Endothelial cell (in vitro differentiated cells): Measurements from ENCODE around the gene CYTH1. TPM values are rescaled to one million over a fixed set of nuclear protein-coding genes. Genes with fewer than 3 reads are reported as not detected.

Source experiments
- DNase-seq: peaks from one replicate; pipeline ENCODE4 v3.0.0; 2021; ENCODE audit warnings: low spot score
- H3K27ac Mint-ChIP-seq: one replicate; pipeline ENCODE4 v1.8.0; 2021; ENCODE audit warnings: mixed read lengths, inconsistent platforms; ENCODE audit not compliant: unreplicated experiment
- H3K27me3 Mint-ChIP-seq: one replicate; pipeline ENCODE4 v1.8.0; 2021; ENCODE audit warnings: mild to moderate bottlenecking, moderate library complexity, mixed read lengths, inconsistent platforms; ENCODE audit not compliant: unreplicated experiment
- H3K36me3 Mint-ChIP-seq: one replicate; pipeline ENCODE4 v1.8.0; 2021; ENCODE audit warnings: mild to moderate bottlenecking, low read depth, mixed read lengths, inconsistent platforms; ENCODE audit not compliant: unreplicated experiment
- H3K4me1 Mint-ChIP-seq: one replicate; pipeline ENCODE4 v1.8.0; 2021; ENCODE audit warnings: mild to moderate bottlenecking, mixed read lengths, inconsistent platforms; ENCODE audit not compliant: unreplicated experiment
- H3K4me3 Mint-ChIP-seq: one replicate; pipeline ENCODE4 v1.8.0; 2021; ENCODE audit warnings: mild to moderate bottlenecking, mixed read lengths, inconsistent platforms; ENCODE audit not compliant: unreplicated experiment
- H3K9me3 Mint-ChIP-seq: one replicate; pipeline ENCODE4 v1.8.0; 2021; ENCODE audit warnings: mixed read lengths, inconsistent platforms; ENCODE audit not compliant: unreplicated experiment
- CTCF ChIP-seq: fragments of 200-600 bp; sonication (generic); IDR thresholded peaks from one replicate; pipeline ENCODE4 v1.5.0; 2021; ENCODE audit warnings: antibody characterized with exemption; ENCODE audit not compliant: unreplicated experiment
- long read RNA-seq: library from polyadenylated mRNA; unstranded; transcript quantifications from one replicate; pipeline ENCODE4 v2.0.0, GENCODE V29; 2020; ENCODE audit not compliant: unreplicated experiment
- total RNA-seq: library from RNA; stranded (reverse); fragmentation: NEBNext Ultra II Directional; extraction: Animal tissue kit (Norgen Biotek cat#: 25700); gene quantifications from one replicate; pipeline ENCODE4 v1.2.1, GENCODE V29; 2021; ENCODE audit not compliant: unreplicated experiment

The CYTH1 gene
- 73.3 TPM for total RNA-seq
- long read RNA-seq, transcript CYTH1-215 (13 exons, 3,286 nt): major isoform, 6 of 11 reads
- long read RNA-seq, partial matches to known transcripts: 2 of 11 reads
- long read RNA-seq, other reads (novel, unspliced or antisense): 3 of 11 reads

GRCh38 chr17:78781893-78782304 is at the start of gene CYTH1:
Gene CYTH1 (minus strand): TSS chr17:78782273. CDS start chr17:78782223, 50 bp downstream.
- Mint-ChIP-seq H3K4me3 (peak within 1 kb of the TSS; percentile 96), H3K27ac (peak within 1 kb of the TSS; percentile 83), H3K4me1 (peaks cover 17% of the 10 kb centered on the region), H3K27me3 (peaks cover 11% of the 10 kb centered on the region), H3K36me3 (no peaks in the 10 kb centered on the region), H3K9me3 (no peaks in the 10 kb centered on the region)
- TF ChIP-seq CTCF: no peak
- DNase-seq: no peak

- no peak for TF ChIP-seq CTCF
- no peak for DNase-seq
- peaks cover 6% of the 10 kb centered on the region for H3K27me3 Mint-ChIP-seq
- H3K9me3 Mint-ChIP-seq: no peaks in the 10 kb centered on the region
- H3K36me3 Mint-ChIP-seq: peaks cover 42% of the 10 kb centered on the region
- H3K4me3 Mint-ChIP-seq: no peak overlapping the region
- no peak overlapping the region for H3K27ac Mint-ChIP-seq
- peaks cover 25% of the 10 kb centered on the region for H3K4me1 Mint-ChIP-seq
Measured at GRCh38 chr17:78829477-78829876, 47.4 kb upstream of the CYTH1 start.

- Mint-ChIP-seq H3K36me3 (peaks cover 48% of the 10 kb centered on the region), H3K9me3 (no peaks in the 10 kb centered on the region), H3K27ac (peak overlapping the region; percentile 16), H3K4me1 (peaks cover 26% of the 10 kb centered on the region), H3K27me3 (peaks cover 11% of the 10 kb centered on the region), H3K4me3 (peak overlapping the region; percentile 68)
- TF ChIP-seq CTCF: no peak
- no peak for DNase-seq
Measured at GRCh38 chr17:78828470-78829185, 46.6 kb upstream of the CYTH1 start.

GRCh38 chr17:78826836-78827509 is 44.9 kb upstream of the CYTH1 start:
- DNase-seq: no peak
- H3K9me3 Mint-ChIP-seq: no peaks in the 10 kb centered on the region
- no peak for TF ChIP-seq CTCF
- H3K4me1 Mint-ChIP-seq: peaks cover 37% of the 10 kb centered on the region
- peak overlapping the region; percentile 33 for H3K4me3 Mint-ChIP-seq
- peaks cover 11% of the 10 kb centered on the region for H3K27me3 Mint-ChIP-seq
- peak overlapping the region; percentile 98 for H3K27ac Mint-ChIP-seq
- peaks cover 60% of the 10 kb centered on the region for H3K36me3 Mint-ChIP-seq

- no peak for DNase-seq
- Mint-ChIP-seq H3K36me3 (peaks cover 61% of the 10 kb centered on the region), H3K27me3 (peaks cover 11% of the 10 kb centered on the region), H3K4me1 (peaks cover 37% of the 10 kb centered on the region), H3K27ac (peak overlapping the region; percentile 98), H3K4me3 (peak overlapping the region; percentile 33), H3K9me3 (no peaks in the 10 kb centered on the region)
- TF ChIP-seq CTCF: no peak
Measured at GRCh38 chr17:78826421-78826820, 44.3 kb upstream of the CYTH1 start.
